ENCODE measurements around the gene ITPR3. TPM values are rescaled to one million over a fixed set of nuclear protein-coding genes. Genes with fewer than 3 reads are reported as not detected.

ITPR3 gene
- total RNA-seq, 2 donors from 2014 or later = 29.6 to 33.3 TPM

DNA sequence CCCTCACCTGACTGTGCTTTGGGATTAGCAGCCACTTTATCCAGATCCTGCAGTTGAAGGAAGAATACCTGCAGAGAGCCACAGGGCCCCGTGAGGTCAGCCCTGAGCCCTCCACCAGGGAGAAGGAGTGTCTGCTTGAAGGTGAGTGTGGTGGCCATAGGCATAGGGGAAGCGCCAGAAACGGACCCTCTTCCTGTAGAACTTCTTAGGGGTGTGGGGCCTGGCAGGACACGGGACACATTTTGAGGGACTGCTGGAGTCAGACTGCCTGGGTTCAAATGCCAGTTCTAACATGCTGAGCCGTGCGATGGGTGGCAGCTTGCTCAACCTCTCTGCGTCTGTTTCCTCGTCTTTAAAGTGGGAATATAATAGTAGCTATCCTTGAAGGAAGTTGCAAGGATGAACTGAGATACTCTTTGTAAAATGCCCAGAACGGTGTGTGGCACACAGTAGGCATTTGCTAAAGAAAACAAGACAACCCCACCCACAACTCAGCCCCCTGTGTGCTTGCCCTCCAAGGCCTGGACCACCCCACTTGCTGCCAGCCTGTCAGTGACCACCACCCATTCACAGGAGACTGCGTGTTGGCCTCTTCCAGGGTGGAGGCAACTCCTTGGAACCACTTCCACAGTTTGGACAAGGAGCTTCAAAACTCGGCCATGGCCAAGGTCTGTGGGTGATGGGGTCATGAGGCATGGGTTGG, 36.3 kb upstream of the ITPR3 start:
- Mint-ChIP-seq H3K27me3 (ENCODE audit: insufficient read depth) (no peaks in the 10 kb centered on the region), H3K4me3 (no peak overlapping the region), H3K4me1 (peaks cover 3% of the 10 kb centered on the region), H3K27ac (no peak overlapping the region), H3K9me3 (no peaks in the 10 kb centered on the region), H3K36me3 (ENCODE audit: low read depth) (no peaks in the 10 kb centered on the region)
- peak; percentile 38 for DNase-seq
- Histone ChIP-seq H3K27me3 (ENCODE audit: control insufficient read depth, insufficient read depth, low read length, poor library complexity, severe bottlenecking) (no peaks in the 10 kb centered on the region), H3K9ac (ENCODE audit: extremely low read depth, low read length, poor library complexity, severe bottlenecking) (no peak overlapping the region), H3K4me3 (ENCODE audit: low read length) (no peak overlapping the region), H3K4me1 (ENCODE audit: control insufficient read depth, insufficient read depth, low read length) (peaks cover under 1% of the 10 kb centered on the region), H3K27ac (ENCODE audit: low read depth, low read length) (no peak overlapping the region), H3K9me3 (ENCODE audit: control insufficient read depth, low read length) (no peaks in the 10 kb centered on the region), H3K36me3 (ENCODE audit: control insufficient read depth, insufficient read depth, low read length) (no peaks in the 10 kb centered on the region)
- TF ChIP-seq CTCF (conservative IDR thresholded peaks at IDR 0.05) = no peak
- 90 to 91% methylated on average over 9 to 11 of the region's 11 CpGs for WGBS, 2 experiments (ENCODE audit: insufficient coverage in 1 of 2, insufficient read length in 1 of 2)

DNA sequence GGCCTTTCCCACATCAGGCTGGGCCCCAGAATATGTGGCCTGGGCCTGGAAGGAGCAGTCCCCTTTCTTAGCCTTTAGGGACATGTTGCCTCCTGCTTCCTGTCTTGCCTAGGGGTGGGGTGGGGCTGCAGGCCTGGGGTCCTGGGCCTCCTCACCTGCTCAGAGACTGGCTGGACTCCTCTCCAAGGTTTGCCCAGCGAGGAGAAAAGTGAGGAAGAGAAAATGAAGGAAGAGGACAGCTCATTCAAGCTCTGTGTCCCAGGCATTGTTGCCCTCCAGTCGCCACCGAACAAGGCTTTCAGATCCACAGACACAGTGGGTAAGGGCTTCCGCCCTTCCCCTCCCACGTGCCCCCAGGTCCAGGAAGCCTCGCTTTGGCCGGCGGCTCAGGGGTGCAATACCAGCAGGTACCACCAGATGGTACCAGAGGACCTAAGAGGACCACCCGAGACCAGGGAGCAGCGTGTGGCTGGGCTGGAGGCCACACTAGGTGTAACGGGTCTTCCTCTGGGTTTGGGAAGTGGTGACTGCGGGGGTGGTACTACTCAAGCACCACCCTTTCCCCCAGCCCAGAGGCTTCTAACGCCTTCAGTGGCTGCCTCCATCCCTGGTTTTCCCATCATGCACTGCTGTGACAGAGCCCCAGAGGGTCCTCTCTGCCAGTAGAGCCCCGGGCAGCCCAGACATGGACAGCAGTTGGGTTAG, 35.6 kb upstream of the ITPR3 start:
- H3K4me3 Mint-ChIP-seq = no peak overlapping the region
- H3K27me3 Mint-ChIP-seq (ENCODE audit: insufficient read depth) = no peaks in the 10 kb centered on the region
- TF ChIP-seq CTCF (conservative IDR thresholded peaks at IDR 0.05) = peak; percentile 97
- H3K4me1 Mint-ChIP-seq = peaks cover 9% of the 10 kb centered on the region
- no peak overlapping the region for H3K27ac Mint-ChIP-seq
- H3K4me1 ChIP-seq (ENCODE audit: control insufficient read depth, insufficient read depth, low read length) = peaks cover 8% of the 10 kb centered on the region
- no peaks in the 10 kb centered on the region for H3K36me3 Mint-ChIP-seq (ENCODE audit: low read depth)
- no peaks in the 10 kb centered on the region for H3K36me3 ChIP-seq (ENCODE audit: control insufficient read depth, insufficient read depth, low read length)
- H3K27me3 ChIP-seq (ENCODE audit: control insufficient read depth, insufficient read depth, low read length, poor library complexity, severe bottlenecking) = no peaks in the 10 kb centered on the region
- H3K9me3 Mint-ChIP-seq = no peaks in the 10 kb centered on the region
- H3K27ac ChIP-seq (ENCODE audit: low read depth, low read length) = no peak overlapping the region
- H3K9ac ChIP-seq (ENCODE audit: extremely low read depth, low read length, poor library complexity, severe bottlenecking) = no peak overlapping the region
- no peaks in the 10 kb centered on the region for H3K9me3 ChIP-seq (ENCODE audit: control insufficient read depth, low read length)
- WGBS, 2 experiments (ENCODE audit: insufficient coverage in 1 of 2, insufficient read length in 1 of 2) = 29 to 60% methylated on average over 3 to 14 of the region's 14 CpGs
- no peak overlapping the region for H3K4me3 ChIP-seq (ENCODE audit: low read length)
- DNase-seq = peak; percentile 95

DNA sequence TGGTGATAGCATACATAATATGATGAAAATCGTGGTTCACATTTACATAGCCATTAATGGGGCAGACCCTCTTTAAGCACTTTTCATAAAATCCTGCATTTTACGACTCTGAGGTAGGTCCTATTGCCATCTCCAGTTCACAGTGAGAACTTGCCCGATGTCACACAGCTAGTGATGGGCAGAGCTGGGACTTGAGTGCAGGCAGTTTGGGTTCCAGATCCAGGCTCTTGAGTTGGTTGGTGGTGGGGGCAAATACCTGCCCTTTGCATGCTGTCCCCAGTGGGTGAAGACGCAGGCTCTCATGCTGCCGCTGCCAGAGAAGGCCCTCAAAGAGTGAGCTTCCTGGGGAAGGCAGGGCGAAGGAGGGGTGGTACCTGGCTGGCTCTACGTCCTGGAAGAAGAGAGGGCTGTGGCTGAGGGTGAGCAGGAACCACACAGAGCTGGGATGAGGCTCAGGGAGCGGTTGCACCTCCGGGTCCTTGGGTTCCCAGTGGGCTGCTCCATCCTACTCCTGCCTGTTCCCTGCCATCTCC, 34.9 kb upstream of the ITPR3 start:
- H3K4me3 Mint-ChIP-seq = no peak overlapping the region

More for the DNA sequence above, 34.9 kb upstream of the ITPR3 start:
- 87 to 94% methylated on average over 7 to 9 of the region's 9 CpGs for WGBS, 2 experiments (ENCODE audit: insufficient coverage in 1 of 2, insufficient read length in 1 of 2)
- H3K27me3 ChIP-seq (ENCODE audit: control insufficient read depth, insufficient read depth, low read length, poor library complexity, severe bottlenecking) = no peaks in the 10 kb centered on the region
- no peak for TF ChIP-seq CTCF (conservative IDR thresholded peaks at IDR 0.05)
- no peak overlapping the region for H3K4me3 ChIP-seq (ENCODE audit: low read length)
- Mint-ChIP-seq H3K9me3 (no peaks in the 10 kb centered on the region), H3K27me3 (ENCODE audit: insufficient read depth) (no peaks in the 10 kb centered on the region), H3K4me1 (peaks cover 13% of the 10 kb centered on the region), H3K27ac (no peak overlapping the region), H3K36me3 (ENCODE audit: low read depth) (no peaks in the 10 kb centered on the region)
- no peaks in the 10 kb centered on the region for H3K36me3 ChIP-seq (ENCODE audit: control insufficient read depth, insufficient read depth, low read length)
- no peaks in the 10 kb centered on the region for H3K9me3 ChIP-seq (ENCODE audit: control insufficient read depth, low read length)
- H3K9ac ChIP-seq (ENCODE audit: extremely low read depth, low read length, poor library complexity, severe bottlenecking) = no peak overlapping the region
- no peak for DNase-seq
- no peak overlapping the region for H3K27ac ChIP-seq (ENCODE audit: low read depth, low read length)
- H3K4me1 ChIP-seq (ENCODE audit: control insufficient read depth, insufficient read depth, low read length) = peaks cover 8% of the 10 kb centered on the region

All from endodermal cell (in vitro differentiated cells).